ENCODE data around the gene SOS2.

SOS2 gene

GRCh38 chr14:50233166-50233950 is 2.0 kb upstream of the SOS2 start:
- Mint-ChIP-seq H3K27me3 (no peaks in the 10 kb centered on the region), H3K27ac (peak overlapping the region in 1 of 2 donors; percentile 92), H3K9me3 (no peaks in the 10 kb centered on the region), H3K4me3 (peak overlapping the region; percentile 24 to 32), H3K4me1 (peaks cover 35% of the 10 kb centered on the region)
- DNase-seq = peak in 1 of 2 donors; percentile 19
- no peak for ATAC-seq

- no peak for DNase-seq
- Mint-ChIP-seq H3K4me3 (peak overlapping the region; percentile 84 to 87), H3K27ac (peak overlapping the region; percentile 77 to 94), H3K4me1 (peaks cover 40% of the 10 kb centered on the region), H3K27me3 (no peaks in the 10 kb centered on the region), H3K9me3 (no peaks in the 10 kb centered on the region)
- ATAC-seq = no peak
Observed at GRCh38 chr14:50232276-50232642, 881 bp upstream of the SOS2 start.

GRCh38 chr14:50230701-50231474 is 490 bp downstream of the SOS2 start:
- peak overlapping the region; percentile 99 to 100 for H3K27ac Mint-ChIP-seq
- peaks cover 53% of the 10 kb centered on the region for H3K4me1 Mint-ChIP-seq
- peak; percentile 66 for ATAC-seq
- no peaks in the 10 kb centered on the region for H3K27me3 Mint-ChIP-seq
- peak; percentile 65 to 79 for DNase-seq
- H3K9me3 Mint-ChIP-seq = no peaks in the 10 kb centered on the region
- H3K4me3 Mint-ChIP-seq = peak overlapping the region; percentile 86 to 95

GRCh38 chr14:50230401-50230700 is 1.0 kb downstream of the SOS2 start:
- no peaks in the 10 kb centered on the region for H3K27me3 Mint-ChIP-seq
- H3K9me3 Mint-ChIP-seq = no peaks in the 10 kb centered on the region
- peak overlapping the region; percentile 99 to 100 for H3K27ac Mint-ChIP-seq
- peak overlapping the region; percentile 86 to 95 for H3K4me3 Mint-ChIP-seq
- peaks cover 58% of the 10 kb centered on the region for H3K4me1 Mint-ChIP-seq
- DNase-seq = no peak
- no peak for ATAC-seq

- Mint-ChIP-seq H3K9me3 (no peaks in the 10 kb centered on the region), H3K4me3 (peak overlapping the region; percentile 86 to 95), H3K27ac (peak overlapping the region in 1 of 2 donors; percentile 72), H3K27me3 (no peaks in the 10 kb centered on the region), H3K4me1 (peaks cover 58% of the 10 kb centered on the region)
- ATAC-seq (no peak), DNase-seq (no peak)
Observed at GRCh38 chr14:50229681-50230080, 1.7 kb downstream of the SOS2 start.

- Mint-ChIP-seq H3K27ac (no peak overlapping the region), H3K4me1 (peaks cover 48% of the 10 kb centered on the region), H3K4me3 (no peak overlapping the region), H3K9me3 (no peaks in the 10 kb centered on the region), H3K27me3 (no peaks in the 10 kb centered on the region)
- ATAC-seq (no peak), DNase-seq (no peak)
Observed at GRCh38 chr14:50228313-50228712, 3.1 kb downstream of the SOS2 start.

- no peak for DNase-seq
- no peak for ATAC-seq
- H3K27ac Mint-ChIP-seq = no peak overlapping the region
- no peaks in the 10 kb centered on the region for H3K9me3 Mint-ChIP-seq
- peaks cover 53% of the 10 kb centered on the region for H3K4me1 Mint-ChIP-seq
- H3K27me3 Mint-ChIP-seq = no peaks in the 10 kb centered on the region
- no peak overlapping the region for H3K4me3 Mint-ChIP-seq
Observed at GRCh38 chr14:50225974-50226297, 5.4 kb downstream of the SOS2 start.

- Mint-ChIP-seq H3K4me1 (peaks cover 50% of the 10 kb centered on the region), H3K27ac (no peak overlapping the region), H3K9me3 (no peaks in the 10 kb centered on the region), H3K27me3 (no peaks in the 10 kb centered on the region), H3K4me3 (no peak overlapping the region)
- no peak for ATAC-seq
- no peak for DNase-seq
Observed at GRCh38 chr14:50225067-50225973, 6.1 kb downstream of the SOS2 start.

- Mint-ChIP-seq H3K9me3 (no peaks in the 10 kb centered on the region), H3K4me1 (peaks cover 37% of the 10 kb centered on the region), H3K27ac (peak overlapping the region in 1 of 2 donors; percentile 0), H3K4me3 (no peak overlapping the region), H3K27me3 (no peaks in the 10 kb centered on the region)
- ATAC-seq = no peak
- DNase-seq = no peak
Observed at GRCh38 chr14:50222055-50222613, 9.2 kb downstream of the SOS2 start.

GRCh38 chr14:50218501-50218900 is 12.9 kb downstream of the SOS2 start:
- H3K9me3 Mint-ChIP-seq = no peaks in the 10 kb centered on the region
- H3K4me1 Mint-ChIP-seq = peaks cover 24% of the 10 kb centered on the region
- ATAC-seq = no peak
- no peak overlapping the region for H3K4me3 Mint-ChIP-seq
- no peak for DNase-seq
- no peaks in the 10 kb centered on the region for H3K27me3 Mint-ChIP-seq
- no peak overlapping the region for H3K27ac Mint-ChIP-seq

- H3K4me3 Mint-ChIP-seq = no peak overlapping the region
- peaks cover 18% of the 10 kb centered on the region for H3K4me1 Mint-ChIP-seq
- no peak for DNase-seq
- ATAC-seq = no peak
- H3K27me3 Mint-ChIP-seq = no peaks in the 10 kb centered on the region
- H3K9me3 Mint-ChIP-seq = no peaks in the 10 kb centered on the region
- no peak overlapping the region for H3K27ac Mint-ChIP-seq
Observed at GRCh38 chr14:50215416-50215815, 16.0 kb downstream of the SOS2 start.

- ATAC-seq = no peak
- H3K27me3 Mint-ChIP-seq = no peaks in the 10 kb centered on the region
- no peak for DNase-seq
- H3K4me3 Mint-ChIP-seq = no peak overlapping the region
- peaks cover 18% of the 10 kb centered on the region for H3K4me1 Mint-ChIP-seq
- no peaks in the 10 kb centered on the region for H3K9me3 Mint-ChIP-seq
- no peak overlapping the region for H3K27ac Mint-ChIP-seq
Observed at GRCh38 chr14:50213795-50214194, 17.6 kb downstream of the SOS2 start.

GRCh38 chr14:50212726-50213125 is 18.7 kb downstream of the SOS2 start:
- no peak for ATAC-seq
- H3K9me3 Mint-ChIP-seq = no peaks in the 10 kb centered on the region
- DNase-seq = no peak
- no peak overlapping the region for H3K4me3 Mint-ChIP-seq
- peaks cover 11% of the 10 kb centered on the region for H3K4me1 Mint-ChIP-seq
- H3K27ac Mint-ChIP-seq = no peak overlapping the region
- H3K27me3 Mint-ChIP-seq = no peaks in the 10 kb centered on the region

- Mint-ChIP-seq H3K4me3 (no peak overlapping the region), H3K9me3 (no peaks in the 10 kb centered on the region), H3K27ac (no peak overlapping the region), H3K4me1 (peaks cover 7% of the 10 kb centered on the region), H3K27me3 (no peaks in the 10 kb centered on the region)
- DNase-seq = no peak
- no peak for ATAC-seq
Observed at GRCh38 chr14:50210074-50210473, 21.3 kb downstream of the SOS2 start.

- Mint-ChIP-seq H3K9me3 (no peaks in the 10 kb centered on the region), H3K4me3 (no peak overlapping the region), H3K4me1 (no peaks in the 10 kb centered on the region), H3K27ac (no peak overlapping the region), H3K27me3 (no peaks in the 10 kb centered on the region)
- ATAC-seq (no peak), DNase-seq (no peak)
Observed at GRCh38 chr14:50198499-50198898, 32.9 kb downstream of the SOS2 start.
